ACC112 (cell line): ENCODE measurements around the gene ZC3H13.

Experiments used
- H2AFZ ChIP-seq: fragments of 200-600 bp; sonication (generic); one replicate; pipeline ENCODE4 v1.6.0; 2017; ENCODE audit warnings: antibody characterized with exemption, low read length; ENCODE audit not compliant: unreplicated experiment
- H3K27ac ChIP-seq: fragments of 200-600 bp; sonication (generic); 2 replicates; pipeline ENCODE4 v1.5.1; 2014; ENCODE audit warnings: low read depth, mild to moderate bottlenecking, antibody characterized with exemption, low read length, moderate library complexity
- H3K27me3 ChIP-seq: fragments of 200-600 bp; sonication (generic); 2 replicates; pipeline ENCODE4 v1.6.1; 2014; ENCODE audit warnings: mild to moderate bottlenecking, antibody characterized with exemption, low read length, moderate library complexity, mixed read lengths; ENCODE audit not compliant: insufficient read depth
- H3K36me3 ChIP-seq: fragments of 200-600 bp; sonication (generic); 2 replicates; pipeline ENCODE4 v1.6.1; 2016; ENCODE audit warnings: mild to moderate bottlenecking, antibody characterized with exemption, low read length, moderate library complexity, mixed read lengths; ENCODE audit not compliant: insufficient read depth
- H3K4me1 ChIP-seq: fragments of 200-600 bp; sonication (generic); one replicate; pipeline ENCODE4 v1.6.1; 2016; ENCODE audit warnings: low read length, mixed read lengths; ENCODE audit not compliant: insufficient read depth, unreplicated experiment, control insufficient read depth
- H3K4me3 ChIP-seq: fragments of 200-600 bp; sonication (generic); 2 replicates; pipeline ENCODE4 v1.5.1; 2014; ENCODE audit warnings: mild to moderate bottlenecking, low read depth, low read length
- H3K79me2 ChIP-seq: fragments of 200-600 bp; sonication (generic); one replicate; pipeline ENCODE4 v1.6.0; 2016; ENCODE audit warnings: low read length; ENCODE audit not compliant: control insufficient read depth, unreplicated experiment, insufficient read depth

Gene ZC3H13, protein sequence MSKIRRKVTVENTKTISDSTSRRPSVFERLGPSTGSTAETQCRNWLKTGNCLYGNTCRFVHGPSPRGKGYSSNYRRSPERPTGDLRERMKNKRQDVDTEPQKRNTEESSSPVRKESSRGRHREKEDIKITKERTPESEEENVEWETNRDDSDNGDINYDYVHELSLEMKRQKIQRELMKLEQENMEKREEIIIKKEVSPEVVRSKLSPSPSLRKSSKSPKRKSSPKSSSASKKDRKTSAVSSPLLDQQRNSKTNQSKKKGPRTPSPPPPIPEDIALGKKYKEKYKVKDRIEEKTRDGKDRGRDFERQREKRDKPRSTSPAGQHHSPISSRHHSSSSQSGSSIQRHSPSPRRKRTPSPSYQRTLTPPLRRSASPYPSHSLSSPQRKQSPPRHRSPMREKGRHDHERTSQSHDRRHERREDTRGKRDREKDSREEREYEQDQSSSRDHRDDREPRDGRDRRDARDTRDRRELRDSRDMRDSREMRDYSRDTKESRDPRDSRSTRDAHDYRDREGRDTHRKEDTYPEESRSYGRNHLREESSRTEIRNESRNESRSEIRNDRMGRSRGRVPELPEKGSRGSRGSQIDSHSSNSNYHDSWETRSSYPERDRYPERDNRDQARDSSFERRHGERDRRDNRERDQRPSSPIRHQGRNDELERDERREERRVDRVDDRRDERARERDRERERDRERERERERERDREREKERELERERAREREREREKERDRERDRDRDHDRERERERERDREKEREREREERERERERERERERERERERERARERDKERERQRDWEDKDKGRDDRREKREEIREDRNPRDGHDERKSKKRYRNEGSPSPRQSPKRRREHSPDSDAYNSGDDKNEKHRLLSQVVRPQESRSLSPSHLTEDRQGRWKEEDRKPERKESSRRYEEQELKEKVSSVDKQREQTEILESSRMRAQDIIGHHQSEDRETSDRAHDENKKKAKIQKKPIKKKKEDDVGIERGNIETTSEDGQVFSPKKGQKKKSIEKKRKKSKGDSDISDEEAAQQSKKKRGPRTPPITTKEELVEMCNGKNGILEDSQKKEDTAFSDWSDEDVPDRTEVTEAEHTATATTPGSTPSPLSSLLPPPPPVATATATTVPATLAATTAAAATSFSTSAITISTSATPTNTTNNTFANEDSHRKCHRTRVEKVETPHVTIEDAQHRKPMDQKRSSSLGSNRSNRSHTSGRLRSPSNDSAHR (N-terminal part only)

DNA sequence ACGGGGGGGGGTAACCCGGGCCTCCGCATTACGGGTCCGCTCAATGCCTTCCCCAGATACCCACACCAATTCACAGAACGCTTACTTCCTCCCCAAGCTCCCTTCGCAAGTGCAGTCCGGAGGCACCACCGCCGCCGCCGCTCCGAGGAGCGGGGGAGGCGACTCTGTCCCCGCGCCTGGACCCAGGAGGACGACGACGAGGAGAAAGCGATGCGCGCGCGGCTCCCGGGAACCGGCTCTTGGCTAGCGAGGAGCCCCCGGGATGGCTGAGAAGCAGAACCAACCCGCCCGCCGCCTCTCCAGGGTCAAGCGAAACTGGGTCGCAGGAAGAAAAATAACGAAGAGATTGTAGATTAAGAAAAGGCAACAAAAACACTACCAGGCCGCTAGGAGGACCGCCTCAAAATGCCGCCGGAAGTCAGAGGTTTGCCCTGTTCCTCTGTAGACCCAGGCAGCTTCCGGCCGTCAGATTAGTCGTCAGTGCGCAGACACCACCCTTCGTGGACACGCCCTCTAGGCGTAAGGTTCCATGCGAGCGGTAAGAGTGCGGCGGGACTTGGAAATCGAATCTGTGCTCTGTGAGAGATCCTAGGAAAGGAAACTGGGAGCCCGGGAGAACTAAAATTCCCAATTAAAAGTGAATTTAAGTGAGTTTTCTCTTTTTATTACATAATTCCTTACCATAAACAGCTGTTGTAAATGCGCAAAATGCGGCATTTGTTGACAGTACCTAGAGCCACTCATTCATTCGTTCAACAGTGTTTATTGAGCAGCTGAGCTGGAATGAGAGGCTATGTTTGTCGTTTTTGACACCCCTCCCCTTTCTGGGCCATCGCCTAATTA, at the start of gene ZC3H13:
TSS of gene ZC3H13 (minus strand) at position 428 of the 843 bp plus-strand sequence. CDS start 7,239 bp downstream, outside the sequence.
- H3K27me3 ChIP-seq = no peaks in the 10 kb centered on the region
- peak within 1 kb of the TSS; percentile 85 for H2AFZ ChIP-seq
- peak within 1 kb of the TSS; percentile 72 for H3K27ac ChIP-seq
- H3K36me3 ChIP-seq = no peaks in the 10 kb centered on the region
- H3K4me3 ChIP-seq = peak within 1 kb of the TSS; percentile 84
- peaks cover 52% of the 10 kb centered on the region for H3K79me2 ChIP-seq
- H3K4me1 ChIP-seq = peaks cover 7% of the 10 kb centered on the region

- Histone ChIP-seq H3K27ac (no peak overlapping the region), H3K79me2 (no peaks in the 10 kb centered on the region), H3K4me3 (no peak overlapping the region), H3K27me3 (no peaks in the 10 kb centered on the region), H3K36me3 (no peaks in the 10 kb centered on the region), H2AFZ (no peak overlapping the region), H3K4me1 (no peaks in the 10 kb centered on the region)
Measured at GRCh38 chr13:46102255-46102605, 49.7 kb upstream of the ZC3H13 start.

DNA sequence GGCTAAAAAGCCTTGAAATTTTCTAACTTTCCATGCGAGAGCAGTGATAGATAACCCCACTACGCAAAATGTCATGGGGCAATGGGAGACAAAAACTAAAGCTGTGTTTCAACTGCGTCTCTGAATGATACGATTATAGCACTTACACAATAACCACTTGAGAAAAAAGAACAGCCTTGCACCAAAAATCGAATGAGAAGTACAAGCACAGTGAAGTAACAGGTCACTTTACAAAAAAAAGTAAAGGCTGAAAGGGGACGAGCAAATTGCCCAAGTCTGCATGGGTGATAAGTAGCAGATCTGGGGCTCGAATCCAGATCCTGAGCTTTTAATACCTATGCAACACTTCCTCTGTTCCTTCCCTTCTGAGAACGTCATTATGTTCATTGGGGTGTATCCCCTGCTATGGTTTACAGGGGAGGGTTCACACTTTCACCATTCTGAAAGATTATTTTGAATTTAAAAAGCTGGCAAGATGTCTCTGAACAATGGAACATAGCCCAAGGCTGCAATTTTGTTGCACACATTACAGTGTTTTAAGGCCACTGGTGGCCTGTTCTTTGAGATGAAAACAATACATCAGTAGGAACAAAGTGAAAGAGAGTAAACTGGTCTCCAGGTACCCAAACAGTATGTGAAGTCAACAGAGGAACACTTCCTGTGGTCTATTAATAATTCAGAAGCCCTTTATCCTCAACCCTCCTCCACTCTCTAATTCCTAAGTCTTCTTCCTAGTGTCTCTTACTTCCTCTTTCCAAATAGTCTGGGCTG, 49.1 kb upstream of the ZC3H13 start:
- Histone ChIP-seq H3K27ac (no peak overlapping the region), H3K79me2 (no peaks in the 10 kb centered on the region), H2AFZ (no peak overlapping the region)

DNA sequence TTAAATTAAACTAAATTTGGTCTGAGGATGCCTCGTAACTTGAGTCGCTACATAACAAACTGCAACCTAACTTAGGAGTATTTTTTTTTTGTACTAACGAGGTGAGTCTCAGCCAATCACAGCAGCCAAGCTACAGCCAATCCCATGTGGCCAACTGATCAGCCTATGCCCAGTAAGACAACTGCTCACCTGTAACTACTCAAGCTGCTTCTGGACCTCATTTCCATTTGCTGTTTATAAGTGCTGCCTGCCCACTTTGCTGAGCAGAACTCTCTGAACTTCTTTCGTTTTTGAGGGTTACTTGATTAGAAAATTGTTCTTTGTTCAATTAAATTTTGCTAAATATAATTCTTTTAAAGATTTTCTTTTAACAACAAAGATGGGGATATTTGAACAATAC, 48.5 kb upstream of the ZC3H13 start:
- no peaks in the 10 kb centered on the region for H3K36me3 ChIP-seq
- no peaks in the 10 kb centered on the region for H3K27me3 ChIP-seq
- H3K4me1 ChIP-seq = no peaks in the 10 kb centered on the region
- no peak overlapping the region for H2AFZ ChIP-seq
- H3K27ac ChIP-seq = no peak overlapping the region
- no peaks in the 10 kb centered on the region for H3K79me2 ChIP-seq
- no peak overlapping the region for H3K4me3 ChIP-seq

More for the DNA sequence above, 49.1 kb upstream of the ZC3H13 start:
- Histone ChIP-seq H3K27me3 (no peaks in the 10 kb centered on the region), H3K36me3 (no peaks in the 10 kb centered on the region), H3K4me3 (no peak overlapping the region), H3K4me1 (no peaks in the 10 kb centered on the region)

DNA sequence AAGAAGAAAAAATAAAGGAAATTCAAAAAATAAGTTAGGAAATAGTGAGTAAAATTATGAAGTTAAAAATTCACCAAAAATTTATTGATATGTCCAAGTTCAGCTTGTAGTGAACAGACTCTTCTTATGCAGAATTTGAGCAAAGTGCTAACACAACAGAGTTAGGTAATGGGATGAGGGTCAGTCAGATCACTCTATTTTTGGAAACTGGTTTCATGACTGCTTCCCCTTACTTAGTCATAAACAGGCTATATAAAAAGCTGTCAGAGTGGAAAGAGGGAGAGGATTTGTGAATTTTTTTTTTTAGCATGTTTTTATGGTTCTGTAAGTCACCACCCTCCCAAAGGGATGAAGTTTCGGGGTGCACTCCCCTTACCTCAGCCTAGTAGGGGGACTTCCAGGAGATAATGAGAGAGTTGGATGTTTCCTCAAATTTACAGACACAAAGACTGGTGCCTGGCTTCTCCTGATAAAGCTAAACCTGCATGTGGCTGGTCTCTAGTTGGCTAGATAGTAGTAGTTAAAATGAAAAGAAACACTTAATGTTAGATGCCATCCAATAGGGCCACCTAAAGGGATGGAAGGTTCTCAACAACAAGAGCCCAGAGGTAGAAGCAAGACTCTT, 47.8 kb upstream of the ZC3H13 start:
- Histone ChIP-seq H3K36me3 (no peaks in the 10 kb centered on the region), H3K27ac (no peak overlapping the region), H2AFZ (no peak overlapping the region), H3K4me1 (no peaks in the 10 kb centered on the region), H3K27me3 (no peaks in the 10 kb centered on the region), H3K79me2 (no peaks in the 10 kb centered on the region), H3K4me3 (no peak overlapping the region)

- Histone ChIP-seq H3K27me3 (peaks cover 12% of the 10 kb centered on the region; the same call in 1 of the 2 replicates), H3K79me2 (no peaks in the 10 kb centered on the region), H3K4me1 (no peaks in the 10 kb centered on the region), H3K27ac (no peak overlapping the region), H3K36me3 (no peaks in the 10 kb centered on the region), H2AFZ (no peak overlapping the region), H3K4me3 (no peak overlapping the region)
Measured at GRCh38 chr13:46097663-46098062, 45.1 kb upstream of the ZC3H13 start.

- no peak overlapping the region for H2AFZ ChIP-seq
- peaks cover 18% of the 10 kb centered on the region for H3K27me3 ChIP-seq
- no peaks in the 10 kb centered on the region for H3K79me2 ChIP-seq
- no peaks in the 10 kb centered on the region for H3K36me3 ChIP-seq
- H3K4me1 ChIP-seq = no peaks in the 10 kb centered on the region
- no peak overlapping the region for H3K4me3 ChIP-seq
- H3K27ac ChIP-seq = no peak overlapping the region
Measured at GRCh38 chr13:46097015-46097414, 44.5 kb upstream of the ZC3H13 start.

DNA sequence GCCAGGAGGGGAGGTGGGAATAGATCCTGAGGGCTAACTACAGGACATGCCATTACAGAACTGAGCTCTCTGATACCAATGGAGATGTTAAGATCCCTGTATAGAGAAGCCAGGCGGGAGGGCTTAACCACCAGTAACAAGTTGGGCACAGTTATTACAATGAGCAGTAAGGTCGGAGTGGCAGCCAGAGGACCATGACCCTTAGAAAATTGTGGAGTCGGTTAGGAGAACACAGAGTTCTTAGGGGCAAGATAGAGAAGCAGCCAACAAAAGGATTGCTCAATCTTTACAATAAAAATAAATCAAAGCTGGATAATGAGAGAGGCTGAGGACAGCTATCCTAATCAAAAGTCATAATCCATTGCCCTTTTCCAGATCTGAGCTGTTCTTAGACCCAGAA, 41.9 kb upstream of the ZC3H13 start:
- Histone ChIP-seq H3K27ac (no peak overlapping the region), H3K27me3 (peaks cover 23% of the 10 kb centered on the region), H3K79me2 (no peaks in the 10 kb centered on the region), H3K4me3 (no peak overlapping the region), H2AFZ (no peak overlapping the region), H3K4me1 (no peaks in the 10 kb centered on the region), H3K36me3 (no peaks in the 10 kb centered on the region)

- Histone ChIP-seq H2AFZ (no peak overlapping the region), H3K27me3 (peaks cover 18% of the 10 kb centered on the region), H3K36me3 (no peaks in the 10 kb centered on the region), H3K27ac (no peak overlapping the region), H3K4me1 (no peaks in the 10 kb centered on the region), H3K79me2 (no peaks in the 10 kb centered on the region), H3K4me3 (no peak overlapping the region)
Measured at GRCh38 chr13:46088821-46089562, 36.4 kb upstream of the ZC3H13 start.
